ENCODE results near the gene GPC3. TPM values are rescaled to one million over a fixed set of nuclear protein-coding genes. Genes with fewer than 3 reads are reported as not detected.

The GPC3 gene
- total RNA-seq, 1 experiment from 2014 or later = 233 TPM

GRCh38 chrX:133837091-133837490, 148.3 kb downstream of the GPC3 start:
- no peaks in the 10 kb centered on the region for H3K4me1 ChIP-seq
- no peaks in the 10 kb centered on the region for H3K4me1 Mint-ChIP-seq (ENCODE audit: low read depth, unreplicated experiment)
- no peak overlapping the region for H3K27ac Mint-ChIP-seq (ENCODE audit: unreplicated experiment)
- intact Hi-C loops (cut with micrococcal nuclease; ENCODE audit: unreplicated experiment) = no loop called here
- TF ChIP-seq CTCF (IDR thresholded peaks at IDR 0.05; ENCODE audit: insufficient read depth in 1 of 2, low read depth in 1 of 2, low read length in 1 of 2, severe bottlenecking in 1 of 2, unreplicated experiment in 1 of 2) = no peak
- ChIA-PET CTCF (no interaction called here), POLR2A (no interaction called here)
- DNase-seq = no peak
- BruUV-seq (replicated peaks) = no TSS peak
- no peaks in the 10 kb centered on the region for H3K27me3 ChIP-seq (replicated peaks; ENCODE audit: control insufficient read depth, insufficient read depth, low read length)
- H3K9me3 Mint-ChIP-seq (ENCODE audit: unreplicated experiment) = no peaks in the 10 kb centered on the region
- H3K4me3 ChIP-seq (ENCODE audit: low read depth, low read length) = no peak overlapping the region
- H3K4me3 Mint-ChIP-seq (ENCODE audit: unreplicated experiment) = no peak overlapping the region
- H3K36me3 ChIP-seq (ENCODE audit: control insufficient read depth, insufficient read depth, low read length) = no peaks in the 10 kb centered on the region
- no peaks in the 10 kb centered on the region for H3K9me3 ChIP-seq
- H3K27me3 Mint-ChIP-seq (ENCODE audit: insufficient read depth, unreplicated experiment) = no peaks in the 10 kb centered on the region
- peaks cover 5% of the 10 kb centered on the region for H3K36me3 Mint-ChIP-seq (ENCODE audit: insufficient read depth, unreplicated experiment)

- no peaks in the 10 kb centered on the region for H3K36me3 ChIP-seq (ENCODE audit: control insufficient read depth, insufficient read depth, low read length)
- H3K27me3 Mint-ChIP-seq (ENCODE audit: insufficient read depth, unreplicated experiment) = no peaks in the 10 kb centered on the region
- peaks cover 4% of the 10 kb centered on the region for H3K36me3 Mint-ChIP-seq (ENCODE audit: insufficient read depth, unreplicated experiment)
- no peaks in the 10 kb centered on the region for H3K4me1 ChIP-seq
- TF ChIP-seq CTCF (IDR thresholded peaks at IDR 0.05; ENCODE audit: insufficient read depth in 1 of 2, low read depth in 1 of 2, low read length in 1 of 2, severe bottlenecking in 1 of 2, unreplicated experiment in 1 of 2) = no peak
- POLR2A ChIA-PET = no interaction called here
- intact Hi-C loops (cut with micrococcal nuclease; ENCODE audit: unreplicated experiment) = no loop called here
- H3K9me3 Mint-ChIP-seq (ENCODE audit: unreplicated experiment) = no peaks in the 10 kb centered on the region
- CTCF ChIA-PET = no interaction called here
- no peaks in the 10 kb centered on the region for H3K9me3 ChIP-seq
- no TSS peak for BruUV-seq (replicated peaks)
- H3K4me3 Mint-ChIP-seq (ENCODE audit: unreplicated experiment) = no peak overlapping the region
- no peaks in the 10 kb centered on the region for H3K27me3 ChIP-seq (replicated peaks; ENCODE audit: control insufficient read depth, insufficient read depth, low read length)
- no peak for DNase-seq
- no peak overlapping the region for H3K27ac Mint-ChIP-seq (ENCODE audit: unreplicated experiment)
- H3K4me3 ChIP-seq (ENCODE audit: low read depth, low read length) = no peak overlapping the region
- no peaks in the 10 kb centered on the region for H3K4me1 Mint-ChIP-seq (ENCODE audit: low read depth, unreplicated experiment)
These were observed 148.8 kb downstream of the GPC3 start for GRCh38 chrX:133836561-133836960.

GRCh38 chrX:133834771-133835170, 150.6 kb downstream of the GPC3 start:
- intact Hi-C loops (cut with micrococcal nuclease; ENCODE audit: unreplicated experiment) = no loop called here

More at GRCh38 chrX:133834771-133835170, 150.6 kb downstream of the GPC3 start:
- DNase-seq = no peak
- ChIA-PET POLR2A (no interaction called here), CTCF (no interaction called here)
- no TSS peak for BruUV-seq (replicated peaks)
- no peaks in the 10 kb centered on the region for H3K4me1 Mint-ChIP-seq (ENCODE audit: low read depth, unreplicated experiment)
- Histone ChIP-seq H3K4me3 (ENCODE audit: low read depth, low read length) (no peak overlapping the region), H3K9me3 (no peaks in the 10 kb centered on the region), H3K27me3 (replicated peaks; ENCODE audit: control insufficient read depth, insufficient read depth, low read length) (no peaks in the 10 kb centered on the region), H3K36me3 (ENCODE audit: control insufficient read depth, insufficient read depth, low read length) (no peaks in the 10 kb centered on the region), H3K4me1 (no peaks in the 10 kb centered on the region)
- H3K4me3 Mint-ChIP-seq (ENCODE audit: unreplicated experiment) = no peak overlapping the region
- no peak overlapping the region for H3K27ac Mint-ChIP-seq (ENCODE audit: unreplicated experiment)
- no peak for TF ChIP-seq CTCF (IDR thresholded peaks at IDR 0.05; ENCODE audit: insufficient read depth in 1 of 2, low read depth in 1 of 2, low read length in 1 of 2, severe bottlenecking in 1 of 2, unreplicated experiment in 1 of 2)
- H3K36me3 Mint-ChIP-seq (ENCODE audit: insufficient read depth, unreplicated experiment) = peaks cover 5% of the 10 kb centered on the region
- H3K27me3 Mint-ChIP-seq (ENCODE audit: insufficient read depth, unreplicated experiment) = no peaks in the 10 kb centered on the region
- H3K9me3 Mint-ChIP-seq (ENCODE audit: unreplicated experiment) = no peaks in the 10 kb centered on the region
